ENCODE results near the gene NTMT2.
"Not testable (repeated sequence)": the region's sequence is repeated elsewhere in the genome, so short reads cannot be mapped to it uniquely, and the experiment has no call there.

Gene NTMT2

GRCh38 chr1:170157820-170158219 lies 12.1 kb downstream of the NTMT2 start:
- no peak for DNase-seq (ENCODE audit: low spot score)

- no peak for DNase-seq (ENCODE audit: low spot score)
These were observed 16.9 kb downstream of the NTMT2 start for GRCh38 chr1:170162459-170163246.

- no peak for DNase-seq (ENCODE audit: low spot score)
These were observed 18.5 kb downstream of the NTMT2 start for GRCh38 chr1:170164103-170164763.

DNA sequence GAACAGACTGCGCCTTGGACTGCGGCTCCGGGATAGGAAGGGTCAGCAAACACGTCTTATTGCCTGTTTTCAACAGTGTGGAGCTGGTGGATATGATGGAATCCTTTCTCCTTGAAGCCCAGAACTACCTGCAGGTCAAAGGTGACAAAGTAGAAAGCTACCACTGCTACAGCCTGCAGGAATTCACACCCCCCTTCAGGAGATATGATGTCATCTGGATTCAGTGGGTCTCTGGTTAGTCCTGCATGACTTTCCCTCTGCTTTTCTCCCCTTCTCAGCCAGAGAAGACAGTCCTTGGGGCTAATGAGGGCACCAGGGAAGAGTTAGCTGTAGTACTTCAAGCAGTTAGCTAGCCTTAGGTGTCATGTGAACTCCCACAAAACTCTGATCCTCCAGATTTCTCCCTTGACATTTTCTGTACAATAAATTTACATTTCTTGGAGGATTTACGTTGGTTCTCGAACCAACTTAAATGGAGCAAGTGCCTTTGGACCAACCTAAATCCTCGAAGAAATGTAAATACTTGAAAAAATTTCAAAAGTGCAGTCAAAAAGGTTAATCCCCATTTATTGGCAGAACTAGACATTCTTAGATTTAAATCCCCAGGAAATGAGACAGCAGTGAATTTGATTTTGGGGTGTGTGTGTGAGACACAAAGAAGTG lies 20.9 kb downstream of the NTMT2 start:
- DNase-seq (ENCODE audit: low spot score) = no peak

- peak; percentile 3 for DNase-seq (ENCODE audit: low spot score)
These were observed 22.5 kb downstream of the NTMT2 start for GRCh38 chr1:170168265-170168664.

DNA sequence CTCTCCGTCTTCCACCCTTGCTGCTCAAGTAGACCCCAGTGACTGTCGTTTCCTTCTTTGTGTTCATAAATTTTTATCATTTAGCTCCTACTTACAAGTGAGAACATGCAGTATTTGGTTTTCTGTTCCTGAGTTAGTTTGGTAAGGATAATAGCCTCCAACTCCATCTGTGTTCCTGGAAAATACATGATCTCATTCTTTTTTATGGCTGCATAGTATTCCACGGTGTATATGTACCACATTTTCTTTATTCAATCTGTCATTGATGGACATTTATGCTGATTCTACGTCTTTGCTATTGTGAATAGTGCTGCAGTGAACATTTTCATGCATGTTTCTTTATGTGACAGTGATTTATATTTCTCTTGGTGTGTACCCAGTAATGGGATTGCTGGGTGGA lies 24.8 kb downstream of the NTMT2 start:
- not testable (repeated sequence) for DNase-seq (ENCODE audit: low spot score)

GRCh38 chr1:170174395-170174794 lies 28.6 kb downstream of the NTMT2 start:
- DNase-seq (ENCODE audit: low spot score) = no peak

DNA sequence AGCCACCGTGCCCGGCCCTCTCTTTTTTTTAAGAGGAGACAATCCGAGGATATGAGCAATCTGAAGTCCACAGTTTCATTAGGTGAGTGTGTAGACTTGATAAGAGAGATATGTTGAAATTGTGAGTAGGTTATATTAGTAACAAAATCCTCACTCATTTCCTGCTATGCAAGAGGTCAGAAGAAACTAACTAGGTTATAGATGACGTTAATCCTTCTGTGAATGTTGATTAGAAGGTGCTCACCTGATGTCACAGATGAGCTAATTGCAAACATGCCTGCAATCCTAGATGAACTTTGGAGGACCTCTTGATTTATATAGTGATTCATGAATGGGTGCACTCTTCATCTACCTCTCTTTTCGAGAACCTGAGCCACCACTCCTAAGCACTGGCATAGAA lies 29.3 kb downstream of the NTMT2 start:
- no peak for DNase-seq (ENCODE audit: low spot score)

DNA sequence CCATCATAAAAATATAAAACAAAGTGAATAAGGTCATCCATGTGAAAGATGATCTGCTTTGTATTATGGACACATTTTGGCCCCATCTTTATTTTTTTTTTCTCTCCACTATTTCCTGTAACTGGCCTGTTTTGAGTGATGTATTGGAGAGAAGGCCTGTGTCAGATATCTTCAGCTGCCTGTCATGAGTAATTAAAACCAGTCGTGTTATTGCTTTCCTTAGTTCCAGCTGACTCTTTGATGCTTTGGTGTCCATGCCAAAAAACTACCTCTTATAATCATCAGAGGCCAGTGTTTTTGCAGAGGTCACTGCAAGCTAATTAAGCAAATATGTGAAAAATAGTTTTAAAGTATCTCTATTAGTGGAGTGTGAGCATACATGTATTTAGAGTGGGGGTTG lies 29.7 kb downstream of the NTMT2 start:
- DNase-seq (ENCODE audit: low spot score) = no peak

GRCh38 chr1:170176772-170177171 lies 31.0 kb downstream of the NTMT2 start:
- no peak for DNase-seq (ENCODE audit: low spot score)

DNA sequence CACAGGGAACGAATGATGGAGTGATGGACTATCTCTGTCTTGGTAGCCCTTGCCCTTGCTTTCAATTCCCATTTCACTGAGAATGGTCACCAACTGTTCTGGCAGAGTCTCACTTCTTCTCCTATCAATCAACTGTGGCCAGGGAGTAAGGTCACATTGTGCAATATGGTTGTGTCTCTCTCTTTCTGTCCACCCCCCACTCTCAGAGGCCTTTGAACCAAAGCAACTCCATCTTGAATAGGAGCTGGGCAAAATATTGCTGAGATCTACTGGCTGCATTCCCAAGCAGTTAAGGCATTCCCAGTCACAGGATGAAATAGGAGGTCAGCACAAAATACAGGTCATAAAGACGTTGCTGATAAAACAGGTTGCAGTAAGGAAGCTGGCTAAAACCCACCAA lies 36.7 kb downstream of the NTMT2 start:
- DNase-seq (ENCODE audit: low spot score) = no peak

DNA sequence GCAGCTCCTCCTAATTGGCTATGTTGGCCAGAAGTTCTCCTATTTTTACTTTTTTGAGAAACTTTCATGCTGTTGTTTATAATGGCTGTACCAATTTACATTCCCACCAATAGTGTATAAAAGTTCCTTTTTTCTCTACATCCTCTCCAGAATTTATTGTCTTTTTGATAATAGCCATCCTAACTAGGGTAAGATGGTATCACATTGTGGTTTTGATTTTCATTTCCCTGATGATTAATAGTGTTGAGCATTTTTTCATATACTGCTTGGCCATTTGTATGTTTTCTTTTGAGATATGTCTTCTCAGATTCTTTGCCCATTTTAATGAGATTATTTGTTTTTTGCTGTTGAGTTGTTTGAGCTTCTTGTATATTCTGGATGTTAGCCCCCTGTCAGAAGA lies 46.8 kb downstream of the NTMT2 start:
- no peak for DNase-seq (ENCODE audit: low spot score)

GRCh38 chr1:170194451-170194850 lies 48.7 kb downstream of the NTMT2 start:
- no peak for DNase-seq (ENCODE audit: low spot score)

- no peak for DNase-seq (ENCODE audit: low spot score)
These were observed 50.9 kb downstream of the NTMT2 start for GRCh38 chr1:170196490-170197236.

GRCh38 chr1:170198090-170198489 lies 52.3 kb downstream of the NTMT2 start:
- no peak for DNase-seq (ENCODE audit: low spot score)

GRCh38 chr1:170198584-170198983 lies 52.8 kb downstream of the NTMT2 start:
- no peak for DNase-seq (ENCODE audit: low spot score)

DNA sequence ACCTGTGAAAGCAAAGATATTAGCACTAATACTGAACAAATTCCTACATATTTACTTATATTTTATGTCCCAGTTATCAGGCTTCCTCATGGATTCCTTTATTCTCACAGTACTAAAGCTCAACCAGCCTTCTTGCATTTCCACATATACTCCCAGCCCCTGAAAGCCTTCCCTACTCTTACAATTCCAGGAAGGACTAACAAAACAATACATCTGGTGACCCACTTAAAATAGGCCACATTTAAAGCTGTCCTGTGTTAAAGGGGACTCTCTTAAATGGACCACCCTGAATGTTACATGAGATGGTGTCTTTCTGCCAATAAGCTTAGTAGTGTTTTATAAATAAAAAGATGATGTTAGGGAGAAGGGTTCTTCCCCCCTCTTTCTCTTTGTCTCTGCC lies 54.4 kb downstream of the NTMT2 start:
- no peak for DNase-seq (ENCODE audit: low spot score)

DNA sequence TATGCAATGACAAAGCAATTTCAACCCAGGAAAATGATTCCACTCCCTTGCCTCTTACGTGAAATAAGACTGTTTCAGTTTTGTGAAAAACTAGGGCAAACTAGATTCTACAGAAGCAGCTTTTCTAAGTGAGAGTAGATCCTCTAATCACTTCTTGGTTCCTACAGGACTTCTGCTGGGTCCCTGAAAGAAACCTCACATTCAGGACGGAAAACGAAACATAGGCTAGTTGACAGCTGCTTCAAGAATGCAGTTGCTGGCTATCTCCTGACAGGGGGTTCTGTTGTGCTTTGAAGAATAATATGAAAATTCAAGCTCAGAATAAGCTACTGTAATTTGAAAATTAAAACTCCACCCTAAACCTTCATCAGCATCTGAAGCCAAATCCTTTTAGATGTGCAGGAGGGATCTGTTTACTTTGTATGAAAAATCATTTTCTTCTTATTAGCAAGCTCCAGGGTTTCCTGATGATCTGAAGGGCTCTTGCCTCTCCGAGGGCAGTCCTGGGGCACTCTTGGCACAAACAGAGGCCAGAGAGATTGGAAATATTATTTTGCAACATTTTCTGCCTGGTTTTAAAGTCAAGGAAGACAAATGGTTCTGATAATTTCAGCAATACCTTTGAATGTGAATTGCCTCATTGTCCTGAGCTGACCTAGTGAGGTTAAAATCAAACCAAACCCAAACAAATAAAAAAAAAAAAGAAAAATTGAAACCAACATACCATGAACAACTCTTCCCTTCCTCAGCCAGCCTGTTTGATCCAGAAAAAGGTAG lies 55.0 kb downstream of the NTMT2 start:
- no peak for DNase-seq (ENCODE audit: low spot score)

GRCh38 chr1:170203693-170204092 lies 57.9 kb downstream of the NTMT2 start:
- DNase-seq (ENCODE audit: low spot score) = no peak

- no peak for DNase-seq (ENCODE audit: low spot score)
These were observed 58.4 kb downstream of the NTMT2 start for GRCh38 chr1:170204121-170204520.

- DNase-seq (ENCODE audit: low spot score) = no peak
These were observed 59.5 kb downstream of the NTMT2 start for GRCh38 chr1:170205301-170205700.

DNA sequence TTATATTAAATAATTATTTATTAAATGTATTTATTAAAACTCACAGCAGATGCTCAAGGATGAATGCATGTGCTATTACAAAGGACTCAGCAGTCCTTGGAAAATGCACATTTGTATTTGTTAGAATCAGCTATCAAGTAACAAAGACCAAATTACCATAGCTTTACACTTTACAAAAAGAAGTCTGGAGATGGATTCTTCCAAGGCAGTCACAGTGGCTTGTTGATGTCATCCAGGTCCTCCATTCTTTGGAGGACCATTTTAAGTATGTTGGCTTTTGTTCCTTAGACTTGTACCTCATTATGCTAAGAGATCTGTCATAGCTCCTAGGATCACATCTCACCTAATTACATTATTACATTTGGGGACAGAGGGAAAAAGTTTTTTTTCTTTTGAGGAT lies 63.4 kb downstream of the NTMT2 start:
- no peak for DNase-seq (ENCODE audit: low spot score)

Data from hematopoietic multipotent progenitor cell treated with erythropoietin and hydrocortisone succinate and interleukin-3 and kit ligand, for 15 days (in vitro differentiated cells).